DND-41 (cell line): ENCODE data around the gene ZNHIT6.

Experiments
- ATAC-seq: fragments of 200-7000 bp; cut with Tn5 transposase; 3 replicates; pipeline ENCODE4 v1.9.1; 2021; ENCODE audit warnings: low read depth; ENCODE audit not compliant: insufficient read depth
- DNase-seq: peaks from one replicate; pipeline ENCODE4 v3.0.0-alpha.2; 2020
- H2AFZ ChIP-seq: 2 replicates; pipeline ENCODE4 v1.6.0; 2012; ENCODE audit warnings: low read depth, low read length
- H3K27ac ChIP-seq: 2 replicates; pipeline ENCODE4 v1.5.1; 2012; ENCODE audit warnings: low read length, inconsistent platforms
- H3K27me3 ChIP-seq: fragments of 200-600 bp; sonication (generic); 2 replicates; pipeline ENCODE4 v1.6.0; 2012; ENCODE audit warnings: low read length, mild to moderate bottlenecking, inconsistent platforms; ENCODE audit not compliant: insufficient read depth, poor library complexity
- H3K36me3 ChIP-seq: 2 replicates; pipeline ENCODE4 v1.5.1; 2012; ENCODE audit warnings: low read length, inconsistent platforms; ENCODE audit not compliant: insufficient read depth
- H3K4me1 ChIP-seq: 2 replicates; pipeline ENCODE4 v1.5.1; 2012; ENCODE audit warnings: mild to moderate bottlenecking, low read length; ENCODE audit not compliant: insufficient read depth
- H3K4me2 ChIP-seq: 2 replicates; pipeline ENCODE4 v1.6.0; 2012; ENCODE audit warnings: mild to moderate bottlenecking, moderate library complexity, low read length, inconsistent platforms; ENCODE audit not compliant: insufficient read depth
- H3K4me3 ChIP-seq, 2 experiments: fragments of 200-600 bp in 1 of 2; shearing (Covaris generic) in 1 of 2; 2 replicates each; pipeline ENCODE4 v1.5.1; 2012 to 2016; ENCODE audit warnings: inconsistent platforms in 2 of 2, low read length in 2 of 2, mild to moderate bottlenecking in 2 of 2, low read depth in 1 of 2, moderate library complexity in 1 of 2
- H3K79me2 ChIP-seq: 2 replicates; pipeline ENCODE4 v1.6.0; 2012; ENCODE audit warnings: low read length, inconsistent platforms; ENCODE audit not compliant: insufficient read depth
- H3K9ac ChIP-seq: 2 replicates; pipeline ENCODE4 v1.6.0; 2012; ENCODE audit warnings: low read depth, mild to moderate bottlenecking, inconsistent platforms, low read length, moderate library complexity
- H3K9me3 ChIP-seq: 2 replicates; pipeline ENCODE4 v1.5.1; 2012; ENCODE audit warnings: low read length, moderate library complexity, mild to moderate bottlenecking, inconsistent platforms; ENCODE audit not compliant: insufficient read depth, severe bottlenecking
- H4K20me1 ChIP-seq: 2 replicates; pipeline ENCODE4 v1.6.0; 2012; ENCODE audit warnings: low read length; ENCODE audit not compliant: insufficient read depth
- CTCF ChIP-seq: IDR thresholded peaks from 2 replicates; pipeline ENCODE4 v1.5.1; 2012; ENCODE audit warnings: borderline replicate concordance, low read length, moderate library complexity, mild to moderate bottlenecking; ENCODE audit not compliant: poor library complexity, severe bottlenecking; ENCODE audit errors: extremely low read depth
- EZH2 ChIP-seq: IDR thresholded peaks from 3 replicates; pipeline ENCODE4 v1.6.1; 2012; ENCODE audit warnings: borderline replicate concordance, low read depth, mild to moderate bottlenecking, moderate library complexity, low read length, inconsistent platforms; ENCODE audit not compliant: severe bottlenecking

ZNHIT6 gene

GRCh38 chr1:85611425-85611824, 96.8 kb downstream of the ZNHIT6 start:
- H3K4me2 ChIP-seq: no peak overlapping the region
- no peak overlapping the region for H3K9ac ChIP-seq

GRCh38 chr1:85609976-85610375, 98.3 kb downstream of the ZNHIT6 start:
- no peaks in the 10 kb centered on the region for H3K27me3 ChIP-seq
- H3K9me3 ChIP-seq: no peaks in the 10 kb centered on the region
- no peak for TF ChIP-seq CTCF
- no peak for TF ChIP-seq EZH2
- no peak overlapping the region for H3K27ac ChIP-seq
- no peaks in the 10 kb centered on the region for H3K4me1 ChIP-seq
- no peak overlapping the region for H2AFZ ChIP-seq
- H3K4me3 ChIP-seq: no peak overlapping the region
- no peak overlapping the region for H3K9ac ChIP-seq
- no peaks in the 10 kb centered on the region for H3K36me3 ChIP-seq
- no peak overlapping the region for H3K4me2 ChIP-seq
- no peaks in the 10 kb centered on the region for H4K20me1 ChIP-seq
- no peak for ATAC-seq
- DNase-seq: no peak
- no peaks in the 10 kb centered on the region for H3K79me2 ChIP-seq

More at GRCh38 chr1:85611425-85611824, 96.8 kb downstream of the ZNHIT6 start:
- H3K9me3 ChIP-seq: no peaks in the 10 kb centered on the region
- no peaks in the 10 kb centered on the region for H3K79me2 ChIP-seq
- no peaks in the 10 kb centered on the region for H3K27me3 ChIP-seq
- TF ChIP-seq CTCF: no peak
- TF ChIP-seq EZH2: no peak
- no peak for ATAC-seq
- H3K4me1 ChIP-seq: no peaks in the 10 kb centered on the region
- H3K36me3 ChIP-seq: no peaks in the 10 kb centered on the region
- no peak for DNase-seq
- H3K4me3 ChIP-seq: no peak overlapping the region
- H4K20me1 ChIP-seq: no peaks in the 10 kb centered on the region
- H2AFZ ChIP-seq: no peak overlapping the region
- H3K27ac ChIP-seq: no peak overlapping the region

- DNase-seq (no peak), ATAC-seq (no peak)
- H3K27me3 ChIP-seq: no peaks in the 10 kb centered on the region
- no peak overlapping the region for H3K9ac ChIP-seq
- no peaks in the 10 kb centered on the region for H3K9me3 ChIP-seq
- H4K20me1 ChIP-seq: no peaks in the 10 kb centered on the region
- TF ChIP-seq CTCF (no peak), EZH2 (no peak)
- no peak overlapping the region for H3K4me3 ChIP-seq
- no peak overlapping the region for H3K27ac ChIP-seq
- H3K4me2 ChIP-seq: no peak overlapping the region
- no peak overlapping the region for H2AFZ ChIP-seq
- no peaks in the 10 kb centered on the region for H3K36me3 ChIP-seq
- no peaks in the 10 kb centered on the region for H3K4me1 ChIP-seq
- no peaks in the 10 kb centered on the region for H3K79me2 ChIP-seq
These were observed 99.4 kb downstream of the ZNHIT6 start for GRCh38 chr1:85608851-85609250.

GRCh38 chr1:85607921-85608265, 100.3 kb downstream of the ZNHIT6 start:
- Histone ChIP-seq H4K20me1 (no peaks in the 10 kb centered on the region), H3K9ac (no peak overlapping the region), H3K79me2 (no peaks in the 10 kb centered on the region), H3K36me3 (no peaks in the 10 kb centered on the region), H3K4me1 (peaks cover 2% of the 10 kb centered on the region; the same call in 1 of the 2 replicates), H3K27me3 (no peaks in the 10 kb centered on the region), H3K4me2 (no peak overlapping the region), H3K27ac (no peak overlapping the region), H3K4me3 (no peak overlapping the region), H3K9me3 (no peaks in the 10 kb centered on the region), H2AFZ (no peak overlapping the region)
- TF ChIP-seq EZH2: no peak
- no peak for TF ChIP-seq CTCF
- DNase-seq: no peak
- no peak for ATAC-seq
